Choroid plexus epithelial cell (primary cell): ENCODE data around the gene COIL.

Source experiments
- DNase-seq: peaks from one replicate; pipeline ENCODE4 v3.0.0-alpha.2; 2010; ENCODE audit warnings: low read depth
- H3K4me3 ChIP-seq: 2 replicates; pipeline ENCODE4 v1.5.1; 2011; ENCODE audit warnings: low read depth, mild to moderate bottlenecking, control low read depth, low read length, moderate library complexity
- CTCF ChIP-seq: conservative IDR thresholded peaks from 2 replicates; pipeline ENCODE4 v1.5.1; 2011; ENCODE audit warnings: low read depth, mild to moderate bottlenecking, control low read depth, inconsistent platforms, low read length, moderate library complexity

Gene COIL

GRCh38 chr17:56914581-56915273 lies 46.1 kb downstream of the COIL start:
- DNase-seq, result no peak
- peak overlapping the region; percentile 99 for H3K4me3 ChIP-seq
- no peak for TF ChIP-seq CTCF

- no peak for TF ChIP-seq CTCF
- H3K4me3 ChIP-seq, result peak within 1 kb of the TSS; percentile 99
Observed at GRCh38 chr17:56913867-56914580, 46.8 kb downstream of the COIL start, which contains the start of gene TRIM25. TSS of gene TRIM25 (minus strand) at chr17:56914049. CDS start at chr17:56913988, 61 bp downstream.

GRCh38 chr17:56913353-56913866 lies 47.4 kb downstream of the COIL start:
- peak overlapping the region; percentile 99 for H3K4me3 ChIP-seq
- TF ChIP-seq CTCF, result no peak
- peak; percentile 25 for DNase-seq

More at GRCh38 chr17:56913867-56914580, 46.8 kb downstream of the COIL start, which contains the start of gene TRIM25:
- DNase-seq, result peak; percentile 80

- no peak for DNase-seq
- H3K4me3 ChIP-seq, result peak overlapping the region; percentile 99
- TF ChIP-seq CTCF, result no peak
Observed at GRCh38 chr17:56913000-56913311, 47.9 kb downstream of the COIL start.

GRCh38 chr17:56912105-56912999 lies 48.5 kb downstream of the COIL start:
- H3K4me3 ChIP-seq, result peak overlapping the region; percentile 99
- no peak for TF ChIP-seq CTCF
- DNase-seq, result peak; percentile 9

- H3K4me3 ChIP-seq, result no peak overlapping the region
- DNase-seq, result no peak
Observed at GRCh38 chr17:56910509-56911235, 50.2 kb downstream of the COIL start.

More at GRCh38 chr17:56910509-56911235, 50.2 kb downstream of the COIL start:
- TF ChIP-seq CTCF, result no peak
